Right renal pelvis (tissue), 4 donors: Measurements from ENCODE around the gene MFSD6L. TPM values are rescaled to one million over a fixed set of nuclear protein-coding genes. Genes with fewer than 3 reads are reported as not detected.
"Not testable (repeated sequence)": the region's sequence is repeated elsewhere in the genome, so short reads cannot be mapped to it uniquely, and the experiment has no call there.

ENCODE experiments used
- DNase-seq, 4 donors: peaks; one replicate each; pipeline ENCODE4 v3.0.0-alpha.2; 2013; ENCODE audit warnings: low read depth in 4 of 4, low spot score in 3 of 4, missing footprints in 1 of 4
- polyA plus RNA-seq, 4 donors: library from polyadenylated mRNA; unstranded; fragments of 120-200 nt; gene quantifications; one replicate each; pipeline ENCODE4 v1.2.1, GENCODE V29; 2013; ENCODE audit not compliant: insufficient read length in 4 of 4

MFSD6L gene
- polyA plus RNA-seq, 4 donors: 3.8 to 4.2 (median 4.0) TPM

DNA sequence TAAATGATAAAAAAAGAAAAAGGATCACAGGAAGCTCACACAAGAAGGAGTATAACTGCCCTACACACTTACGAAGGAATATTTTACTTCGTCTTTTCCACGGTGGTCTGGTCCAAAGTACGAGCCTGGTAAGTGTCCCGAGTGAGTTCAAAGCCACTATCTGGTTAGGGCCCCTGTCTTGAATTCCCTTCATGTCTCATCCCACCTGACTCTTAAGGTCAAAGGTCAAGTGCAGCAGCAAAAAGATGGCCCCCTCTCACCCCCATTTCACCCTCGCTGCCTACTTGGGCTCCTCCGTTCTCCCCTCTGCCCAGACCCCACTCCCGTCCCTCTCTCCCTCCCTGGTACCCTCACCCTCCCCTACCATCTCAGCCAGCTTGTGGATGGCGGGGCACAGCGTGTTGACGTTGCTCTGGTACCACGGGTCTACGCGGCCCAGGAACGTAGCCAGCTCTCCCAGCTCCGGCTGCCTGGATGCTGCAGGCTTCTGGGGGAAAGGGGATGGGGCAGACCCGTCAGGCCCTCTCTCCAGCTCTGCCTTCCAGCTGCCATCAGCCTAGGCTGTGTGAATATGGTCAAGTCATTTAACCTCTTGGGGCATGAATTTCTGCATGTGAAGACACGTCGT is 27.8 kb upstream of the MFSD6L start:
- DNase-seq: no peak

DNA sequence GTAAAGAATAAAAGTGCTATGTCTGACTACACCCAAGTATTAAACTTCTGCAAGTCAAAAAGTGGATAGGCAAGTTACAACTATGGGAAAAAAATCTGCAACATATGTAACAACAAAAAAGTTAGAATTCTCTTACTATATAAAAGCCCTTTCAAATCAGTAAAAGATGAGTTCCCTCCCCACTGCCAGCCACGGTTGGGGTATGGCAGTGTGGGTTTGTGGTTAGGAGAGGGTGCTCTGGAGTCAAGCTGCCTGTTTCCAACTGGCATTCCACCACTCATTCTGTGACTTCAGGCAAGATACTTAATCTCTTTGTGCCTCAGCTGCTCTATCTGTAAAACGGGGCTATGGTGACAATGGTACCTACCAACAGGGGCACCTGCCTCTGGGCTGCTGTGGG is 26.6 kb upstream of the MFSD6L start:
- no peak for DNase-seq

DNA sequence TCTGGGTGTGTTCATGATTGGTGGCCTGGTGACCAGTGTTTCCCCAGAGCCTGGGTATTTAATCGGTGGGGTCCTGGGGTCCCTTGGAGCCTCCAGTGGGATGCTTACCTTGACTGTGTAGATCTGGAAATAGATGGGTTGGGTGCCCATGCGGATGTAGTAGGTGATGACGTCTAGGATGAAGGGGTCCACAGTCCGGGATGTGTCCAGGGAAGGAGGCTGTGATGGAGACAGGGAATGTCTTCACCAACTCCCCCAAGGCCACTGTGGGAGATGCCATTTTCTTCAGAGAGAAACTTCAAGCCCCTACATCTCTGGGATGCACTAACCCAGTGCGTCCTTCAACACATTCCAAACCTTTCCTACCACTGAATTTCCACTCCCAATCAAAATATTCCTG is 24.1 kb upstream of the MFSD6L start:
- DNase-seq: no peak

DNA sequence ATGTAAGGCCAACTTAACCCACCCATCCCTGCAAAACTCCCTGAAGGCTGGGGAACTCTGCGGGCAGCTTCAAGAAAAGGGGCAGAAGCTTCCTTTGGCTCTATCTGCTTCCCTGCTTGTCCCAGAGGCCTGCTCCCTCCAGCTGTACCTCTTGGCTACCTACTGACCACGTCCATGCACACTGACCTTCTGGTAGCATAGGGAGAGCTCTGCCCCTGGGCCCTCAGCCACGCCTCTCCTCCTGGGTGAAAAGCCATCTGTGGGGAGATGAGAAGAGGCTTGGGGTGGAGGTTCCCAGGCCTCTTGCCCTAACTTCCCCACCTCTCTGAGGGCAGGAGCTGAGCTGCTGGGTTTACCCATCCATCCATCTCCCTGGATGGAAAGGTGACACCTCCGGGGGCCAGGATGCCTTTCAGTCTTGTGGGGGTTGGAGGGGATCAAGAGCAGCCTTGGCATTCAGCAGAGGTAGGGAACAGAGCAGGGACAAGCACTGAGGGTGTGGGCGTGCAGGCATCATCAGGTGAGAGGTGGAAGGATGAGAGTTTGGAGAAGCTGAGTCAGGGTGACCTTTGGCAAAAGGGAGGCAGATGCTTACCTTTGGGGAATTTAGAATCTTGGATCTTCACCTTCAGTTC is 23.4 kb upstream of the MFSD6L start:
- no peak for DNase-seq

DNA sequence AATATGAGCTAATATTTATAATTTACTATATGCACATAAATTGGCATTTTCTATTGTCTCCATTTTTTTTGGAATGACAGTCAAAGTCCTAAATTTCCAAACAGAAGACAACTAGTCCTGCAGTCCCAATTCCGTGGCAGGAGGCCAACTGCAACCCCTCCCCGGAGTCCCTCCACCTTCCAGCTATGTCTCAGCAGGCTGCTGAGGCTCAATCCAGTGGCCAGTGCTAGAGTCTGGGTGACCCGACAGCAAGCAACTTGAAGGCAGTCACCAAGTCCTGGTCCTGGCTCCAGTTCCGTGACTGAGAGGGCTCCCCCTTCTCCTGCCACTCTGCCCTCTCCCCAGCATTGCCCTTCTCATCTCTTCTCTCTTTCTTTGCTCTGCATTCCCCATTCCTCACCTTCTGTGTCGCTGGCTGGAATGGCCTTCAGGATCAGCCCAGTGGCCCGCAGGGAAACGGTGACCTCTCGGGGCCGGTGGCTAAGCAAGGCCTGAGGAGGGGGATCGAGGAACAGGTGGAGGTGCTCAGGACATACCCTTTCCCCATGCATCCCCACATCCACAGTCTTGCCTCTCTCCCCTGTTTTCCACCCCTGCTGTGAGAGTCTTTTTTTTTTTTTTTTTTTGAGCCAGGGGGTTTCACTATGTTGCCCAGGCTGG is 22.4 kb upstream of the MFSD6L start:
- no peak for DNase-seq

DNA sequence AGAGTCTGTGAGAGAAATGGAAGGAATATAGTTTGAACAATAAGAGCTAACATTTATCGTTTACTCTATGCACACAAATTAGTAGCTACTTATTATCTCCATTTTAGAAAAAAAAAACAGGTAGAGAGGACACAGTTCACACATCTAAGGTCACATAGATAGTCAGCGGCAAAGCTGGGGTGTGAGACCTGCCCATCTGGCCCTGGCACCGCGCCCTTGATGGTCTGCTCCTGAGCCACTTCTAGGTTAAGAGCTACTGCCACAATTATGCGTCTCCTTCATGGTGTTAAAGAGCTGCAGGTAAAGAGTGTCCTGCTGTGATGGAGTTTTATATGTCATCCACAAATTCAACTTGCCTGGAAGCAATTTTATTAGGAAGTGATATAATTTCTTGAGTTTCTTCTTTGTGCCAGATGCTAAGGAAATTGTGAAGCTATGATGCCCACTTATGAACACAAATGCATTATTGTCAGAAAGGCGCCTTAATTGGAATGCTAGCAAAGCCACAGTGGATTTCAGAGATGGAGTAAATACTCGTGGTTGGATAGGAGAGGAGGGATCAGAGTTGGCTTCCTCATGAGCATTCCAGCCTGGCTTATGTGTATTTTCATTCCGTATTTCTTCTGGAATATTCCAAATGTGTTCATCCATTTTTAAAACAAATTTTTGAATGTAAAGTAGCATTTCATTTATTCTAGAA is 21.3 kb upstream of the MFSD6L start:
- DNase-seq: no peak

DNA sequence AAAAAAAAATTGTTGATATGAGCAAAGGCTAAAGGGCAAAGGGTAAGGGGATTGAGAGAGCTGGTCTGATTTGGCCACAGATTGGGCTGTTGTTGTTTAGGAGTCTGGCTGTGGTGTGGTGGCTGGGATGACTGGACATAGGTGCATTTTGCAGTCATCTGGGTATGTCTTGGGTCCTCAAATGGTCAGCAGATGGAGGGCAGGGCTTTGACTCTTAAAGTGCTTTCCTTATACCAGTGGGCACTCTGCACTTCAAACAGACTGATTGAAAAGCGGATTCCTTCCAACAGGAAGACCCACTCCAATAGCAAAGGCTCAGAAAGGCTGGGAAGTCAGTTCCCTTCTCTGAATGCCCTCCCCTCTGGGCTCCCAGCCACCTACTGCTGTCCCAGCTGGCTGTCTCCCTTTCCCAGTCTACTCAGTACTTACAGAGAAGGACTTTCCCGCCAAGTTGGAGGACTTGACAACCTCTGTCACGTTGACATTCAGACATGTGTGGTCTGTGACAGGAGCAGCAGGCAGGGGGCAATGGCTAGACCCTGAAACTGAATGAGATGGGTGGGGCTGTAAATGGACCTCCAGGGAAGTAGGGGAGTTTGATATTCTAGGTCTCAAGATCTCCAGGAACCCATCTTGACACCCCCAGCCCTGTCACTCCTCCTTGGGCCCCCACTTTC is 19.6 kb upstream of the MFSD6L start:
- no peak for DNase-seq

DNA sequence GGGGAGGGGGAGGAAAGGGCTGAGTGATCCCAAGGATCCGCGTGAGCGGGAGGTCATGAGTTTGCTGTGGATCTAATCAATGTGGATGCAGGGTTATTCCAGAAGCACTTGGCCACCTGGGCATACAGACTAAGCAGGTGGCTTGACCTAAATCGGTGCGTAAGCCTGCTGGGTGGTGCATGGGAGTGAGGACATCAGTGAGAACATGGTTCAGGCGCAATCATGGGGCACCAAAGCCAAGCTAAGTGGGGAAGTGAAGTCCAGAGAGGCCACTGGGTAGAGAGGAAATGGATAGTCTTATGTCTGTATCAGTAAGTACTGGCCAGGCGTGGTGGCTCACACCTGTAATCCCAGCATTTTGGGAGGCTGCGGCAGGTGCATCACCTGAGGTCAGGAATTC is 18.9 kb upstream of the MFSD6L start:
- no peak for DNase-seq

DNA sequence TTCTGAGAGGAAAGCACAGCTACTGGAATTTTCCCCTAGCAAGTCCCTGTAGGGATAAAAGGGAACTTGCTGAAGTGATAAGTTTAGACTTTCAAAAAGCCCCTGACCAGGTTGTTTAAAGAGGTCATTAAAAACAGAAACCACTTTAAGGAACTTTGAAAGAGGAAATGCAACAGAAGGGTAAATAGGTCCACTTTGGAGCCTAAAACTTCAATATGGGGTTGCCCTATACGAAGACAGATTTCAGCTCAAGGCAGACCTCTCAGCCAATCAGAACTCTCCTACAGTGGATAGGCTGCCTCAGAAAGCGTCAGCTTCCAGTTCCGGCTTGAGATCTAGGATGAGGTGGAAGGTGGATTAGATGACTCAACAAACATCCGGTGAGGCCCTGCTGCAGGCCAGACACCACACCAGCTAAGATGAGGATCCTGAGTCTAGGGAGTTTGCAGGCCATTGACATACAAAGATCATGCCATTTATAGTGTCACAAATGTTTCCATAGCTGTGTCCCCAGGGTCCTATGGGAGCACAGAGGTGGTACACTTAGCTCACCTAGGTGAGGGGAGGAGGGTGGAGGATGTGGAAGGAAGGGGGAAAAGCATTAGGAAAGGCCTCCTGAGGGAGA is 7.9 kb upstream of the MFSD6L start:
- no peak for DNase-seq

DNA sequence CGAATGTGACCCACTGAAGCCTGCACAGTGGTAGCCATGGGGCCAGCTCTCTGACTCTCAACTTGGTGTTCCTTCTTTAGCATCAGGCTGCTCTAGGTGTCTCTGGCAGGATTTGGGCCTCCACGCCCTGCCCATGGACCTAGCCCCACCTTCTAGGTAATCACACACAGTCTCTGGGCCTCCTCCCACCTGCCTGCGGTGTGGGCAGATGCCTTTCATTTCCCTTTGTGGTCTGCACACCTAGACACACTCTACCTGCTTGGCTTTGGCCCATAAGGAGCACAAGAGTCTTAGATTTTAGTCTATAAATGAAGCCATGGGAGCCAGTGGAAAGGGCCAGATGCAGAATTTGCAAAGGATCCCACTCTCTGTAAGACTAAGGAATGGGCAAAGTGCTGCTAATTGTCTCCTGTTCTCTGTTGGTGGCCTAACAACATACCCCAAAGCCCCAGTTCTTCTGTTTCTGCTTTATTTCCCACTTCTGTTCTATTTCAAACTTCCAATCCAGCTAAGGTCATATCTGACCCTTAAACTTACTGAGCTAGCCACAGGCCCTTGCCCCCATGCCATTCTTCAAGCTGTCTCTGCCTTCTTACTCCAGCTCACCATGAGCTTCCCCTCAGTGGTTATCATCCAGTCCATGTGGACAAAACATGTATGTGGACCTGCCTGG is 7.2 kb upstream of the MFSD6L start:
- DNase-seq: no peak

DNA sequence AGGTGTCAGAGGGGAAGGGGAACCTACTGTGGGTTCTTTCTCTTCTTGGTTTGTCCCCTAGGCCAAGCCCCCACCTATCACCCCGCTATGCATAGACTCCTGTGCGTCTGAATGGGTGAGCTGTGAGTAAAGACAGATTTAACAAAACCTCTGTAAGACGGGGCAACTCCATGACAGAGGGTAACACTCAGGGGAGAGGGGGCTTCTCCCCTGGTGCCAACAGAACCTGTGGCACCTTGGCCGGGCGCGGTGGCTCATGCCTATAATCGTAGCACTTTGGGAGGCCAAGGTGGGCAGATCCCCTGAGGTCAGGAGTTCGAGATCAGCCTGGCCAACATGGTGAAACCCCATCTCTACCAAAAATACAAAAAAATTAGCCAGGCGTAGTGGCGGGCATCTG is 6.2 kb upstream of the MFSD6L start:
- DNase-seq: not testable (repeated sequence)

DNA sequence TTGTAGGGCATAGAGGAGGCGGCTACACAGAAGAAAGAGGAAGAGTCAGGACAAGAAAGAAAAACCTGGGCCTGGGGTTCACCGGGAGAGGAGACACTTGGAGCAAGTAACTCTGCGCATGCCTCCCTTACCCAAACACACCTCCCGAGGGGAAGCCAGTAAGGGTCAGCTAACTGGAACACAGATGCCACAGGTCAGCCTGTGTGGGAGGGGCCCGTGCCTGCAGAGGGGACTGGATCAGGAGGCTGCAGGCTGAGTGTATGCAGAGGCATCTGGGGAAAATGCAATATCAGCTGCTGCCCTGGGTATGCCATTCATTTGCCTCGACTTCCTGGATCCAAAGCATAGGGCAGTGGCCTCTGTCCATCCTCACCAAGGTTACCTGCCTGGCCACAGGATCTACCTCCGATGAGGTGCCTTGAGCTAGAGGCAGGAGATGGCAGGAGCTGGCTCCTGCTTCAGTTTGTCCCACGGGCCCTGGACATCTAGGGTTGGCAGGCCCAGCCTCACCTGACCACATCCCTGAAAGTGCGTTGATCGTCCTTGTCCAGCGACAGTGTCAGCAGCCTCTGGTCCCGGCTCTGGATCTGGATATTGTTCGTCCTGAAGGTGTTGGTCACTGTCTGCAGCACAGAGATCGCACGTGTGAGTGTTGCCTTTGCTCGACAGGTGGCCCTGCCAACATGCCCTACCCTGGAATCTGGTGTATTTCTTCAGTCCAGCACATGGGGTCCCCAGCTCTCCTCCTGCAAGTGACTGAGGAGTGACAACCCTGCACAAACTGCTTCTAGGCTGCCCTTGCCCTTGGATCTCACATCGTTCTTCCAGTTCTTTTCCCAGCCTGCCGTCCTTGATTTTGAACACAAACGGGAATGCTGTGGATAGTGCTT is 4.6 kb upstream of the MFSD6L start:
- peak in 1 of 4 donors; percentile 32 for DNase-seq

DNA sequence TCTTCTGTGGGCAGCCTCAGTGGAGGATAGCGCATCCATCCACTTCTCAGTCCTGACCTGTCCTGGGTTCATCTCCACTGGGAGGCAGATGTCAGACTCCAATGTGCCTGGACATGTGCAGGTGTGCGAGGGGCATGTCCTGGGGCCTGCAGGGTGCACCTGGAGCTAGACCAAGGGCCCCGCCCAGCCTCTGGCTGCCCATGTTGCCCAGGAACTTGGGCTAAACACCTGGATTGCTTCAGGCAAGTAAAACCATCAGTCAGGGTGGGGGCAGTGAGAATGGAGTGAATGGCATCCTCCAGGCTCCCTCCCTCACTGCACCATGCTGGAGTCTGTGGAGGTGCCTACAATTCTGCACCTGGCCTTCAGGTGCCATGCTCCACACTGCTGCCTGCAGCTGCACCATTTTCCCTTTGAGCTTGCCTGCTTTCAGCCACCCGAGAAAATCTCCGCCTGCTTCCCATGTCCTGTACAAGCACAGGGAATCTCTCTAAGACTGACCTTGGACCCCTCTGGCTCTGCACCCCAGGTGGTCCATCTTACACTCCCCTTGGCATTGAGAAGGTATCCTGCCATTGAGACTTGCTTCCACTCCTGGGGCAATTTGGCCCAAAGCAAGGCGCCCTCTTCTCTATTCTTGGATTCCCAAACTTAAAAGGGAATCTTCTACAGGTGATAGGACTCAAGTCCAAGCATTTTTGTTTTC is 2.1 kb upstream of the MFSD6L start:
- no peak for DNase-seq

DNA sequence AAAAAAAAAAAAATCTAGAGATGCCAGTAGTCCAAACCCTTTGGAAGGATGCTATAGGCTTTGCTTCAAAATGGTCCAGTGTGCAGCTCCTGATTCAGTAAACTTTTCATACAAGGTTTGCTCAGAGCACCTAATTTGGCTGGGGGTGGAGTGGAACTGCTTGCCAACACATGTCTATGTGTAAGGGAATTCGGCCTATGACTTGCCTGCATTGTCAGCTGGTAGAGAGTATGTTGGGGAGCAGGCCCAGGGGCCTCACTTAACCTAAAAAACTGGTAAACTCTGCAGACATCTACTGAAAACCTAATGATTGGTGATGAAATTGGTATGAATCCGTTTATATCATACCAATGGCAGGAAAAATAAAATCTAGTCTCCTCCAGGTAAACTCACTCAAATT is 1.5 kb upstream of the MFSD6L start:
- DNase-seq: no peak

DNA sequence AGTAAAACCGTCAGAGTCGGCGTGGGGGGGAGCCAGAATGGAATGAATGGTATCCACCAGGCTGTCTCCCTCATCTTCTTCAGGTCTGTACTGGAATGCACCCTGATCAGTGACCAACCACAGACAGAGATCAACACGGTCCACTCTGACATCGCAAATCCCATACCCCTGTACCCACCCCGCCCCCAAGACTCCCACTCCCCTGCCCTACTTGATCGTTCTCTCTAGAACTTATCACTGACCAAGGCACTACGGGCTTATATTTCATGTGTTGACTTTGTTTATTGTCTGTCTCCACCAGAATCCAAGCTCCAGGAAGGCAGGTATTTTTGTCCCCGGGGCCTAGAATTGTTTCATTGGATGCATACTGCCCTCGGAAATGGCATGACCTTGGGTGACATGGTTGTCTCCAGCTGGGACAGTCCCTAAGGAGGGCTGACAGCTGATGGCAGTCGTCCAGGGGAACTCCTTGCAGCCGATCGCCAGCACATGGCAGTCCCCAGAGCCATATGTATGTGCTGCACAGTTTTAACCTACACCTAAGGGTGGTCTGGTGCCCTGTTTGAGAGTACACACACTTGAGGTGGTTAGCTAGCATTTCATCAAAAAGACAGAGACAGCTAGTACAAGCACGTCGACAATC is 526 bp upstream of the MFSD6L start:
- DNase-seq: no peak

DNA sequence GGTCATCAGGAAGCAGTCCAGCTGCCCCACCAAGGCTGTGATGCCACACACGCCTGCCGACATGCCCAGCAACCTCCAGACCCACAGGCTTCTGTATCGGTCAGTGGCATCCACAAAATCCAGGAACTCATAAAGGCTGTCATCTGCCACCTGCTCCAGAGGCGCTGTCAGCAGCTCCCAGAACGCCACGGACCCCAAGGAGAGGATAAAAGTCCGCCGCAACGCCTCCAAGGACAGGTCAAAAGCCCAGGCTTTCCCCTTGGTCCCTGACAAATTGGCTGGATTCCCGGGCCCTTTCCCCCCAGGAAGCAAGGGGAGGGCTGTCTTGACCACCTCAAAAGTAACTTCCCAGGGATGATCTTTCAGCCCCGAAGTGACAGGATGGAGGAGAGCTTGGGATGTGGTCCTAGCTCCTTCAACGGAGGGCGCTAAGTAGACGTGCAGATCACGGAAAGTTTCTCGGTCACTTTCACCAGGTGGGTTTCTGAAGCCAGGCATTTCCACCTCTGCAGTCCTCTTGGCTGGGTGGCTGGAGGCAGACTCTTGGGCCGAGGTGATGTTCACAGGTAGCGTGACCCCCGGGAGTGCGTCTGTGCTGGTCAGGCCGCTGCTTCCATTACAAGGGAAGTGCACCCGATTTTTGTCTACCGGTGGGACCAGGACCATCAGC is 854 bp downstream of the MFSD6L start:
- DNase-seq: no peak

DNA sequence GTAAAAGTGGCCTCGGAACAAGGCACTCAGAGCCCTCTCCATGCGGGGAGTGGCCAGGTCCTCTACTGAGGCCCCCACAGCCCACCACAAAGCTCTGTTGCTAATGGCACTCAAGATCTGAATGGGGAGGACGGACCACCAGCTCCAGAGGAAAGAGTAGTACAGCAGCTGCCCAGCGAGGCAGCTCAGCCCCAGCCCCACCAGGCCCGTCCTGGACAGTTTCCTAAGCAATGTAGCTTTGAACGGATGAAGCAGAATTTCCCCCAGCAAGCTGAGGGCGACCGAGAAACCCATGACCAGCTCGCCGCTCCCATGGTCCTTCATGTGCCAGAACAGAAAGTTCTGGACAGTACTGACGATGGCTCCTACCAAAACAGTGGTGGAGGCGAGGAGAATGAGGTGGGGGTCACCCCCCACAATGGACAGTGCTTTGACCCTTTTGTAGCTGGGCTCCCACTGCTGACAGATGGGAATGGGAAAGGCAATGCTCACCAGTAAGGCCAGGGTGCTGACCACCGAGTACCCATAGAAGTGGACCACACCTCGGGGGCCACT is 1.5 kb downstream of the MFSD6L start:
- no peak for DNase-seq
